GM23338 (cell line): Measurements from ENCODE around the gene ATF1. TPM values are rescaled to one million over a fixed set of nuclear protein-coding genes. Genes with fewer than 3 reads are reported as not detected.

Source experiments
- ATAC-seq: fragments of 200-7000 bp; cut with Tn5 transposase; 3 replicates; pipeline ENCODE4 v1.9.1; 2020
- DNase-seq: peaks from one replicate; pipeline ENCODE4 v3.0.0-alpha.2; 2015; ENCODE audit warnings: low spot score
- H2AFZ ChIP-seq: fragments of 200-600 bp; sonication (generic); 2 replicates; pipeline ENCODE4 v1.8.0; 2016; ENCODE audit warnings: antibody characterized with exemption, mild to moderate bottlenecking, moderate library complexity
- H3F3A ChIP-seq: fragments of 200-600 bp; sonication (generic); replicated peaks from 2 replicates; pipeline ENCODE4 v1.8.0; 2017; ENCODE audit warnings: antibody characterized with exemption, mixed run types, low read depth
- H3K27ac ChIP-seq: fragments of 200-600 bp; sonication (generic); 2 replicates; pipeline ENCODE4 v1.6.1; 2016; ENCODE audit warnings: low read depth
- H3K27me3 ChIP-seq: fragments of 200-600 bp; sonication (generic); 2 replicates; pipeline ENCODE4 v1.8.0; 2016; ENCODE audit warnings: mild to moderate bottlenecking, mixed run types, moderate library complexity; ENCODE audit not compliant: insufficient read depth
- H3K36me3 ChIP-seq: fragments of 200-600 bp; sonication (generic); 2 replicates; pipeline ENCODE4 v1.8.0; 2016; ENCODE audit warnings: mild to moderate bottlenecking; ENCODE audit not compliant: insufficient read depth
- H3K4me1 ChIP-seq: fragments of 200-600 bp; sonication (generic); 2 replicates; pipeline ENCODE4 v1.8.0; 2016; ENCODE audit warnings: mild to moderate bottlenecking, moderate library complexity; ENCODE audit not compliant: insufficient read depth
- H3K4me2 ChIP-seq: fragments of 200-600 bp; sonication (generic); 2 replicates; pipeline ENCODE4 v1.7.1; 2017; ENCODE audit warnings: mixed run types
- H3K4me3 ChIP-seq: fragments of 200-600 bp; sonication (generic); 2 replicates; pipeline ENCODE4 v1.6.1; 2016; ENCODE audit warnings: mixed run types
- H3K79me2 ChIP-seq: fragments of 200-600 bp; sonication (generic); replicated peaks from 2 replicates; pipeline ENCODE4 v1.8.0; 2017; ENCODE audit warnings: mild to moderate bottlenecking; ENCODE audit not compliant: insufficient read depth
- H3K9me2 ChIP-seq: fragments of 200-600 bp; sonication (generic); 2 replicates; pipeline ENCODE4 v1.8.0; 2017; ENCODE audit not compliant: insufficient read depth
- H4K20me1 ChIP-seq: fragments of 200-600 bp; sonication (generic); replicated peaks from 2 replicates; pipeline ENCODE4 v1.8.0; 2017; ENCODE audit warnings: mild to moderate bottlenecking; ENCODE audit not compliant: insufficient read depth
- H3K27ac Mint-ChIP-seq: 2 replicates; pipeline ENCODE4 v1.8.0; 2020; ENCODE audit warnings: inconsistent platforms, mild to moderate bottlenecking, moderate library complexity, mixed read lengths
- H3K27me3 Mint-ChIP-seq: 3 replicates; pipeline ENCODE4 v1.8.0; 2022; ENCODE audit warnings: low read depth, mild to moderate bottlenecking, moderate library complexity, mixed read lengths, inconsistent platforms; ENCODE audit not compliant: insufficient read depth, poor library complexity
- H3K36me3 Mint-ChIP-seq: 3 replicates; pipeline ENCODE4 v1.8.0; 2021; ENCODE audit warnings: low read depth, mild to moderate bottlenecking, inconsistent platforms, moderate library complexity, mixed read lengths
- H3K4me1 Mint-ChIP-seq: 3 replicates; pipeline ENCODE4 v1.8.0; 2020; ENCODE audit warnings: mild to moderate bottlenecking, inconsistent platforms, mixed read lengths
- H3K4me3 Mint-ChIP-seq: 3 replicates; pipeline ENCODE4 v1.8.0; 2021; ENCODE audit warnings: moderate library complexity, mild to moderate bottlenecking, inconsistent platforms, mixed read lengths
- H3K9me3 Mint-ChIP-seq: 3 replicates; pipeline ENCODE4 v1.8.0; 2020; ENCODE audit warnings: moderate library complexity, mild to moderate bottlenecking, inconsistent platforms, mixed read lengths
- CREB1 ChIP-seq: fragments of 250-450 bp; sonication (Bioruptor Pico); IDR thresholded peaks from 2 replicates; pipeline ENCODE4 v1.5.0; 2020; ENCODE audit warnings: low read depth, mild to moderate bottlenecking, moderate library complexity
- CTCF ChIP-seq, 2 experiments: fragments of 200-600 bp in 1 of 2; sonication (generic) in 1 of 2; conservative IDR thresholded peaks; 2 replicates each; pipeline versions ENCODE4 v1.5.1 to v1.6.1; 2016 to 2017; ENCODE audit warnings: antibody characterized with exemption in 2 of 2, low read depth in 2 of 2, mild to moderate bottlenecking in 2 of 2, moderate library complexity in 1 of 2
- ETS1 ChIP-seq: IDR thresholded peaks from 2 replicates; pipeline ENCODE4 v1.6.1; 2016; ENCODE audit warnings: antibody characterized with exemption
- EZH2 ChIP-seq: fragments of 200-600 bp; sonication (generic); IDR thresholded peaks from one replicate; pipeline ENCODE4 v1.8.0; 2017; ENCODE audit warnings: antibody characterized with exemption, mild to moderate bottlenecking, low read depth; ENCODE audit not compliant: unreplicated experiment
- EZH2phosphoT487 ChIP-seq: fragments of 200-600 bp; sonication (generic); IDR thresholded peaks from one replicate; pipeline ENCODE4 v1.8.1; 2018; ENCODE audit warnings: antibody characterized with exemption; ENCODE audit not compliant: unreplicated experiment
- JUNB ChIP-seq: IDR thresholded peaks from one replicate; pipeline ENCODE4 v1.6.1; 2016; ENCODE audit warnings: antibody characterized with exemption; ENCODE audit not compliant: unreplicated experiment
- NANOG ChIP-seq: IDR thresholded peaks from 2 replicates; pipeline ENCODE4 v1.6.1; 2016; ENCODE audit warnings: antibody characterized with exemption, borderline replicate concordance
- POLR2AphosphoS5 ChIP-seq: IDR thresholded peaks from 2 replicates; pipeline ENCODE4 v1.6.1; 2016; ENCODE audit warnings: antibody characterized with exemption, low read depth
- REST ChIP-seq: IDR thresholded peaks from one replicate; pipeline ENCODE4 v1.6.1; 2018; ENCODE audit warnings: antibody characterized with exemption; ENCODE audit not compliant: unreplicated experiment
- STAT1 ChIP-seq: IDR thresholded peaks from one replicate; pipeline ENCODE4 v1.6.1; 2016; ENCODE audit warnings: antibody characterized with exemption; ENCODE audit not compliant: unreplicated experiment
- ZNF114 ChIP-seq: fragments of 250-450 bp; sonication (Bioruptor Pico); IDR thresholded peaks from 2 replicates; pipeline ENCODE4 v1.5.0; 2020; ENCODE audit warnings: mild to moderate bottlenecking, moderate library complexity
- ZNF331 ChIP-seq: fragments of 250-450 bp; sonication (Bioruptor Pico); IDR thresholded peaks from 2 replicates; pipeline ENCODE4 v1.5.0; 2020; ENCODE audit warnings: low read depth, mild to moderate bottlenecking, moderate library complexity
- ZNF462 ChIP-seq: fragments of 250-450 bp; sonication (Bioruptor Pico); IDR thresholded peaks from 2 replicates; pipeline ENCODE4 v1.5.0; 2020; ENCODE audit warnings: mild to moderate bottlenecking, moderate library complexity
- polyA plus RNA-seq: library from polyadenylated mRNA; unstranded; fragments of >200 nt; fragmentation: Nextera tagmentation; extraction: Ambion mirVana; gene quantifications from 2 replicates; pipeline ENCODE4 v1.2.1, GENCODE V29; 2016
- total RNA-seq: library from RNA; depleted of rRNA; stranded (reverse); fragments of >200 nt; shearing (Covaris generic); gene quantifications from 2 replicates; pipeline ENCODE4 v1.2.3, GENCODE V29; 2014

ATF1 gene
- total and polyA plus RNA-seq, 2 experiments from 2014 or later, result 17.5 to 22.7 TPM

- peaks cover 71% of the 10 kb centered on the region for H3K36me3 Mint-ChIP-seq
- H3K4me3 ChIP-seq, result no peak overlapping the region
- ATAC-seq, result no peak
Measured at GRCh38 chr12:50740307-50740706, 23.6 kb upstream of the ATF1 start.

More at GRCh38 chr12:50740307-50740706, 23.6 kb upstream of the ATF1 start:
- H3K79me2 ChIP-seq, result no peaks in the 10 kb centered on the region
- no peaks in the 10 kb centered on the region for H3K27me3 ChIP-seq
- no peaks in the 10 kb centered on the region for H4K20me1 ChIP-seq
- H3K27ac ChIP-seq, result no peak overlapping the region
- Mint-ChIP-seq H3K27me3 (peaks cover 2% of the 10 kb centered on the region), H3K27ac (no peak overlapping the region), H3K4me1 (no peaks in the 10 kb centered on the region), H3K9me3 (no peaks in the 10 kb centered on the region), H3K4me3 (no peak overlapping the region)
- TF ChIP-seq ZNF462, result no peak
- TF ChIP-seq POLR2AphosphoS5, result no peak
- TF ChIP-seq ETS1, result no peak
- TF ChIP-seq JUNB, result no peak
- no peak for TF ChIP-seq CREB1
- no peak for TF ChIP-seq NANOG
- no peak for TF ChIP-seq EZH2phosphoT487
- TF ChIP-seq ZNF331, result no peak
- no peak for TF ChIP-seq CTCF (conservative IDR thresholded peaks at IDR 0.05; ENCODE audit: low read depth in 2 of 2)
- TF ChIP-seq REST, result no peak
- TF ChIP-seq EZH2, result no peak
- TF ChIP-seq STAT1, result no peak
- TF ChIP-seq ZNF114 (CRISPR knock-in tag), result no peak
- no peak overlapping the region for H2AFZ ChIP-seq
- H3K4me1 ChIP-seq, result no peaks in the 10 kb centered on the region
- peaks cover 19% of the 10 kb centered on the region for H3K36me3 ChIP-seq
- no peak for DNase-seq
- 0 out of 2 replicates have a peak, but pooled peaks cover 3% of the 10 kb centered on the region for H3F3A ChIP-seq
- no peaks in the 10 kb centered on the region for H3K9me2 ChIP-seq
- no peak overlapping the region for H3K4me2 ChIP-seq
